GM08714 (cell line): ENCODE results near the gene CNEP1R1.

ENCODE experiments used
- H3K4me3 ChIP-seq: fragments of 200-500 bp; sonication (Bioruptor generic); 2 replicates; pipeline ENCODE4 v1.5.1; 2014; ENCODE audit warnings: mild to moderate bottlenecking, low read length, inconsistent platforms
- ZNF274 ChIP-seq: IDR thresholded peaks from 2 replicates; pipeline ENCODE4 v1.6.1; 2012; ENCODE audit warnings: mild to moderate bottlenecking, low read depth, low read length

CNEP1R1 gene

DNA sequence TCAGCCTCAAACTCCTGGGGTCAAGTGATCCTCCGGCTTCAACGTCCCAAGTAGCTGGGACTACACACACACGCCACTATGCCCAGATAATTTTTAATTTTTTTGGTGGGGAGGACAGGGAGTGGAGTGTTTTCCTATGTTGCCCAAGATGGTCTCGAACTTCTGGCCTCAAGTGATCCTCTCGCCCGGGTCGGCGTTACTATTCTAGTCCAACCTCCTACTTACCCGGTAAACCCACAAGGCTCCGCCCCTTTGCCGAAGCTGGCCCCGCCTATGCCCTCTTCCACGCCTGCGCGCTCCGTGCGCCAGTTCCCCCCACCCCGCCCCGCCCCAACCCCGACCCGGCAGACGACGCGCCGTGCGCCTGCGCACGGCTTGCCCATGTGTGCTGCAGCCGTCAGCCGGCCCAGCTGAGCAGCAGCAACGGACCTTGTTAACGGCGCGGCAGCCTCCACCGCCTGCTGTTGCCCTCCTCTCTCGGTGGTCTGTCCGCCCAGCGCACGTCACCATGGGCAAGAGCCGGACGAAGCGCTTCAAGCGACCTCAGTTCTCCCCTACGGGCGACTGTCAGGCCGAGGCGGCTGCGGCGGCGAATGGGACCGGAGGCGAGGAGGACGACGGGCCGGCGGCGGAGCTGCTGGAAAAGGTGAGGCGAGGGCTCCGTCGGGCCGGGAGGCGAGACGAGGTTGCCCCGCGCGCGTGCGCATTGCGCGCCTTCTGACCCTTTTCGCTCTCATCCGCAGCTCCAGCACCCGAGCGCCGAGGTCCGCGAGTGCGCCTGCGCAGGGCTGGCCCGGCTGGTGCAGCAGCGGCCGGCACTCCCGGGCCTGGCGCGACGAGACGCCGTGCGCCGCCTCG, 40.8 kb downstream of the CNEP1R1 start, which contains the start of gene HEATR3:
Gene HEATR3, plus strand, starts transcription at position 347 of the 858 bp plus-strand sequence. Its CDS starts 162 bp downstream, at position 509.
- no peak for TF ChIP-seq ZNF274

DNA sequence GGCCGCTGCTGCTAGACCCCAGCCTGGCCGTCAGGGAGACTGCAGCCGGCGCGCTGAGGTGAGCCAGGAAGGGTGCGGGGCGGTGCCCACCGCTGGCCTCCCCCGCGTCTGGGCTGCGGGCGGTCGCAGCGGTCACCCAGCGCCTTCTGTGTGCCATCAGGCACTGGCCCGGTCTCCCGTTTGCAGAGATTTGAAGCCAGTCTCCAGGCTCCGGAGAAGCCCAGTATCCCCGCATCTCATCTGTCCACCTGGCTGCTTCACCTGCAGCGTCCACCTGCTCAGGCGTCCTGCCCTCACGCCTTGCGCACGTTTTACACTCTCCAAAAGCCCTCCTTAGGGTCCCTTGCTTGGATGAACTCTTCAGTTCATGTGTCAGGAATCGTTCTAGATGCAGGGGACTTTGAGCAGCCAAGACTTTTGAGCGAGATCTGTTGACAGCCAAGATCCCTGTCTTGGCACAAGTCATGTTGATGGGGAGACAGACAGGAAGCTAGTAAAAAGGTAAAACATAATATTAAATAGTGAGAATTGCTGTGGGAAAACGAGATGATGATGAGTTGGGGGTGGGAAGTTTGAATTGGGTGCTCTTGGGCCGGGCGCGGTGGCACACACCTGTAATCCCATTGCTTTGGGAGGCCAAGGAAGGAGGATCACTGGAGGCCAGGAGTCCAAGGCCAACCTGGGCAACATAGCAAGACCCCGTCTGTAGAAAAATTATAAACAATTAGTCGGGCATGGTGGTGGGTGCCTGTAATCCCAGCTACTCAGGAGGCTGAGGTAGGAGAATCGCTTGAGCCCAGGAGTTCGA, 41.7 kb downstream of the CNEP1R1 start:
- H3K4me3 ChIP-seq: peak overlapping the region; percentile 89
- TF ChIP-seq ZNF274: no peak

More for the DNA sequence above, 40.8 kb downstream of the CNEP1R1 start, which contains the start of gene HEATR3:
- H3K4me3 ChIP-seq: peak within 1 kb of the TSS; percentile 89

DNA sequence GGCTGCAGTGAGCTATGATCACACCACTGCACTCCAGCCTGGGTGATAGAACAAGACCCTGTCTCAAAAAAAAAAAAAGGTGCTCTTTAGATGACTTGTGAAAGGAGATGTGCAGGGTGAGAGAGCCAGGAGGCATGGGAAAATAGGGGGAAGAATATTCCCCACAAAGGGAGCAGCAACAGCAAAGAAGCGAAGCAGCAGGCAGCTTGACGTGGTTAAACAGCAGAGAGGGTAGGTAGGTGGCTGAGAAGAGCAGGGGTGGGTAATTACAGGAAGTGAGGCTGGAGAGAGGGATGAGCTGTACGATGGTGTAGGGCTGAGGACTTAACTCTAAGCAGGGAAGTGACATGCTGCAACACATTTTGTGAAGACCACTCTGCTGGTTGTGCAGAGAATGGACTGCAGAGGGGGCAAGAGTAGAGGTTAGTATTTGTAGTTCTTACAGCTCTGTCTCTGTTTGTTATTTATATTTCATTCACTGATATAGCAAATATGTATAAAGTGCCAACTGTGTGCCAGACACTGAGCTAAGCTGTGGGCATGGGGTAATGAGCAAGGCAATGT, 42.3 kb downstream of the CNEP1R1 start:
- H3K4me3 ChIP-seq: peak overlapping the region; percentile 89; the same call in 1 of the 2 replicates
- no peak for TF ChIP-seq ZNF274

- no peak overlapping the region for H3K4me3 ChIP-seq
- TF ChIP-seq ZNF274: no peak
Observed at GRCh38 chr16:50068550-50068949, 43.5 kb downstream of the CNEP1R1 start.

- no peak for TF ChIP-seq ZNF274
- H3K4me3 ChIP-seq: no peak overlapping the region
Observed at GRCh38 chr16:50069060-50069459, 44.0 kb downstream of the CNEP1R1 start.

GRCh38 chr16:50071075-50071671, 46.1 kb downstream of the CNEP1R1 start:
- H3K4me3 ChIP-seq: no peak overlapping the region
- TF ChIP-seq ZNF274: no peak

GRCh38 chr16:50072730-50073129, 47.7 kb downstream of the CNEP1R1 start:
- TF ChIP-seq ZNF274: no peak
- H3K4me3 ChIP-seq: no peak overlapping the region

- TF ChIP-seq ZNF274: no peak
- H3K4me3 ChIP-seq: no peak overlapping the region
Observed at GRCh38 chr16:50079397-50080140, 54.5 kb downstream of the CNEP1R1 start.

DNA sequence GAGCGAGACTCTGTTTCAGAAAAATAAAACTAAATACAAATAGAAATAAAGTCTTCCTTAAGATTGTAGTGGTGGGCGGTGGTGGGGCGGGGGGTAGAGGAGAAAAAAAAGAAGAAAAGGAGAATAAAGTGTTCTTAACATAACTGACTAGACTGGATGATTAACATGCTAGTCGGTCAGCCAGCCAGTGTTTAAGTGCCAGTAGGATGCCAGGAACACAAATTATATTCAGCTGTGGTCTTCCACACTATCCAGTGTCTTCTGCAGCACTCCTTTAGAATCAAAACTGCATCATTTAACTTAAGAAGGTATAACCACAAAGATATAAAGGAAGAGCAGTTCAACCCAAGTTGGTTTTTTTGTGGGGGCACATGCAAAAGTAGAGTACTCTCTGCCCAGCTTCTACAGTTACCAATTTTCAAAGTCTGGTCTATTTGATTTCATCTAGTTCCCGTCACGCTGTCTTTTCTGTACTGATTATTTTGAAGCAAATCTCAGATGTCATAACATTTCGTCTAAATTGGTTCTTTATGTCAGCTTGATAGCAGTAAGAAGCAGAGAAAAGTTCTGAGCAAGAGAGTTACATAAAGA, 56.5 kb downstream of the CNEP1R1 start:
- TF ChIP-seq ZNF274: no peak
- no peak overlapping the region for H3K4me3 ChIP-seq

GRCh38 chr16:50083996-50084395, 59.0 kb downstream of the CNEP1R1 start:
- TF ChIP-seq ZNF274: no peak
- H3K4me3 ChIP-seq: no peak overlapping the region

DNA sequence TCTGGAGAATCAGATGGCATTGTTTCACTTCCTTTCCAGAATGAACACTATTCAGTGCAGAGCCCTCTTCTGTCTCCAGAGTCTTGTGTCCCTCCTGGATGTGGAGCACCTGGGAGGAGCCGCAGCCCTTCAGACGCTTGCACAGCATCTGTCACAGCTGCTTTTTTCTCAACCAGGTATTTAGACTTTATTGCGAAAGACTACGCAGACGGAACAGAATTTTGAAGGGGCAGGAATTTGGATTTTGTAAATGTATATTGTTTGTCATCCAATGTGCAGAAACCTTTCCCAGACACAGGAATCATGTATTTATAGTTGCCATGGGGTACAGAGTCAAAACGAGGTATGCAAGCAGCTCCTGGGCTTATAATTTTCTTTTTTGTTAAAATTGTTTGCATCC, 61.2 kb downstream of the CNEP1R1 start:
- TF ChIP-seq ZNF274: no peak
- no peak overlapping the region for H3K4me3 ChIP-seq
